ENCODE data around the gene INPP5A. TPM values are rescaled to one million over a fixed set of nuclear protein-coding genes. Genes with fewer than 3 reads are reported as not detected.
A peak's percentile ranks its signal among the peaks of the same experiment; 100 is the strongest.

INPP5A gene
- total and polyA plus RNA-seq, 2 of the 13 experiments (the other 11 are each of a cell fraction or from before 2014, with no cell fraction given) = 17.5 to 37.9 TPM

DNA sequence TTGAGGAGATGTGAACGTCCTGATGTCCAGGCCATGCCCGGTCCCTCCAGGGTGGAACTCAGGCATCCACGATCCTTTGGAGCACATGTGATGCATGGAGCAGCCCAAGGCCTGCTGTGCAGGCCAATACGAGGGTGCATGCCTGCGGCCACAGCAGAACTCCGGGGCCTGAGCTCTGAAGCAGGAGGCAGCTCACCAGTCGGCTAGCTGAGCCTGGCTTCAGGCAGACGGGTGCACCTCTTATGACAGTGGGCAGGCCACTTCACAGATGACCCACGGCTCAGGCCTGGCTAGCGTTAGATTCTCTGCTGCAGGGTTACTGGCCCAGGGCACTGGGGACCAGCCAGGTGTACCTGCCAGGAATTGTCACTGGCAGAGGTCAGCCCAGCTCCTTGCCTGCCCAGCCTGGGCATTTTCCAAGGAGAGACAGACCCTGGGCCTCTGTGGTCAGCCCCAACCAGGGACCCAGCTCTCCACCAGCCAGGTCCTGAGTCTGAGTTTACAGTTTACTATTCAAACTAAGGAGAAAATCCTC, 29.6 kb upstream of the INPP5A start:
- no peak for DNase-seq (ENCODE audit: low spot score)
- no peak overlapping the region for H3K4me3 ChIP-seq (replicated peaks in 1 of 3; ENCODE audit: insufficient read depth in 1 of 3, low read depth in 2 of 3, low read length in 3 of 3)
- no peaks in the 10 kb centered on the region for H3K36me3 ChIP-seq (replicated peaks in 1 of 2; ENCODE audit: control insufficient read depth in 1 of 2, insufficient read depth in 2 of 2, low read length in 2 of 2)
- H3K4me1 ChIP-seq (ENCODE audit: insufficient read depth, low read length) = no peaks in the 10 kb centered on the region
- FAIRE-seq = no peak
- no peak overlapping the region for H3K9ac ChIP-seq (ENCODE audit: insufficient read depth, low read depth, low read length)
- in situ Hi-C loops (cut with HindIII; ENCODE audit: extremely low pct_ligation_motif_present, low pct_unique_long_range_greater_than_20kb) (no loop called here), intact Hi-C loops (cut with micrococcal nuclease; ENCODE audit: unreplicated experiment) (no loop called here)
- H2AFZ ChIP-seq (ENCODE audit: low read length) = no peak overlapping the region
- WGBS (ENCODE audit: low lambda C conversion rate) = no CpG with 5 or more reads among the region's 10 CpGs
- ChIA-PET CTCF (ENCODE audit: low intra/inter-chr PET ratio, low total read pairs) (no interaction called here), POLR2A (interaction anchor here (0.9 kb wide), 1 partner anchor 9 kb away, joined by 3 read pairs; no protein-coding TSS in a partner anchor)
- no peaks in the 10 kb centered on the region for H3K79me2 ChIP-seq (ENCODE audit: insufficient read depth, low read length)
- H3K27ac ChIP-seq (ENCODE audit: extremely low read length, insufficient read depth, low read length) = no peak overlapping the region
- H3K9me3 ChIP-seq (ENCODE audit: low read length) = no peaks in the 10 kb centered on the region
- ATAC-seq = peak; percentile 11; the same call in 2 of the 3 replicates
- no TSS peak for BruUV-seq (replicated peaks)
- no peak overlapping the region for H3K4me2 ChIP-seq (ENCODE audit: low read depth, low read length)
- peaks cover 8 to 53% of the 10 kb centered on the region in 2 experiments; a peak in 4 of 5 replicates for H3K27me3 ChIP-seq (ENCODE audit: control insufficient read depth in 1 of 2, insufficient read depth in 2 of 2, low read length in 2 of 2)
- TF ChIP-seq ZNF883 (CRISPR knock-in tag; IDR thresholded peaks at IDR 0.05; ENCODE audit: not compliant biosample characterization) = no peak
- no peak for TF ChIP-seq ZNF784 (CRISPR knock-in tag; IDR thresholded peaks at IDR 0.05; ENCODE audit: borderline replicate concordance)
- no peak for TF ChIP-seq ZNF768 (CRISPR knock-in tag; IDR thresholded peaks at IDR 0.05)
- TF ChIP-seq, protein P1, sequence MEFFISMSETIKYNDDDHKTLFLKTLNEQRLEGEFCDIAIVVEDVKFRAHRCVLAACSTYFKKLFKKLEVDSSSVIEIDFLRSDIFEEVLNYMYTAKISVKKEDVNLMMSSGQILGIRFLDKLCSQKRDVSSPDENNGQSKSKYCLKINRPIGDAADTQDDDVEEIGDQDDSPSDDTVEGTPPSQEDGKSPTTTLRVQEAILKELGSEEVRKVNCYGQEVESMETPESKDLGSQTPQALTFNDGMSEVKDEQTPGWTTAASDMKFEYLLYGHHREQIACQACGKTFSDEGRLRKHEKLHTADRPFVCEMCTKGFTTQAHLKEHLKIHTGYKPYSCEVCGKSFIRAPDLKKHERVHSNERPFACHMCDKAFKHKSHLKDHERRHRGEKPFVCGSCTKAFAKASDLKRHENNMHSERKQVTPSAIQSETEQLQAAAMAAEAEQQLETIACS (CRISPR knock-in tag; IDR thresholded peaks at IDR 0.05) = no peak
- TF ChIP-seq JDP2 (CRISPR knock-in tag; IDR thresholded peaks at IDR 0.05; ENCODE audit: borderline replicate concordance) = no peak
- TF ChIP-seq ZNF567 (CRISPR knock-in tag; IDR thresholded peaks at IDR 0.05; ENCODE audit: borderline replicate concordance) = no peak
- H4K20me1 ChIP-seq (ENCODE audit: insufficient read depth, low read length) = 0 out of 2 replicates have a peak, but pooled peaks cover 5% of the 10 kb centered on the region

Measured in HepG2 (cell line).